Measurements from ENCODE around the gene RNF2. TPM values are rescaled to one million over a fixed set of nuclear protein-coding genes. Genes with fewer than 3 reads are reported as not detected.

The RNF2 gene
- total and polyA plus RNA-seq, 4 donors = 2.9 to 17.3 (median 4.9) TPM

- TF ChIP-seq REST (IDR thresholded peaks at IDR 0.05) (no peak), FOXA1 (IDR thresholded peaks at IDR 0.05) (no peak), TAF1 (conservative IDR thresholded peaks at IDR 0.05) (no peak)
Observed at GRCh38 chr1:185059950-185060571, 14.7 kb downstream of the RNF2 start (continued).

- H3K9ac ChIP-seq (ENCODE audit: low read depth in 1 of 2, low read length in 2 of 2) = no peak overlapping the region
- H3K27ac ChIP-seq (ENCODE audit: low read depth in 1 of 2, low read length in 2 of 2) = no peak overlapping the region
- peaks cover 0 to 1% (median 0%) of the 10 kb centered on the region in 4 donors for H3K4me1 ChIP-seq (ENCODE audit: control insufficient read depth in 4 of 4, insufficient read depth in 4 of 4, low read length in 3 of 4)
- WGBS = 83% methylated on average over 1 of the region's 1 CpG
- no peaks in the 10 kb centered on the region for H3K9me3 ChIP-seq (ENCODE audit: control insufficient read depth in 4 of 4, low read length in 3 of 4)
- no peaks in the 10 kb centered on the region for H3K27me3 ChIP-seq (ENCODE audit: control insufficient read depth in 4 of 4, insufficient read depth in 4 of 4, low read length in 3 of 4)
- no peak overlapping the region for H3K4me3 ChIP-seq (ENCODE audit: low read depth in 1 of 3, low read length in 3 of 3)
- DNase-seq (ENCODE audit: low spot score) = no peak
- TF ChIP-seq GABPA (IDR thresholded peaks at IDR 0.05 in 1 of 2, conservative IDR thresholded peaks at IDR 0.05 in 1 of 2) (no peak), ATF3 (IDR thresholded peaks at IDR 0.05) (no peak), RXRA (IDR thresholded peaks at IDR 0.05) (no peak), ZBTB33 (IDR thresholded peaks at IDR 0.05) (no peak)
- H3K36me3 ChIP-seq (ENCODE audit: control insufficient read depth in 4 of 4, insufficient read depth in 3 of 4, low read depth in 1 of 4, low read length in 3 of 4) = no peaks in the 10 kb centered on the region
Observed at GRCh38 chr1:185062710-185063370, 17.5 kb downstream of the RNF2 start.

- Histone ChIP-seq H3K9me3 (ENCODE audit: control insufficient read depth in 4 of 4, low read length in 3 of 4) (no peaks in the 10 kb centered on the region), H3K9ac (ENCODE audit: low read depth in 1 of 2, low read length in 2 of 2) (no peak overlapping the region), H3K27me3 (ENCODE audit: control insufficient read depth in 4 of 4, insufficient read depth in 4 of 4, low read length in 3 of 4) (no peaks in the 10 kb centered on the region), H3K36me3 (ENCODE audit: control insufficient read depth in 4 of 4, insufficient read depth in 3 of 4, low read depth in 1 of 4, low read length in 3 of 4) (no peaks in the 10 kb centered on the region), H3K27ac (ENCODE audit: low read depth in 1 of 2, low read length in 2 of 2) (no peak overlapping the region), H3K4me3 (ENCODE audit: low read depth in 1 of 3, low read length in 3 of 3) (no peak overlapping the region), H3K4me1 (ENCODE audit: control insufficient read depth in 4 of 4, insufficient read depth in 4 of 4, low read length in 3 of 4) (peaks cover 0 to 1% (median 0%) of the 10 kb centered on the region in 4 donors)
- TF ChIP-seq HNF4G (IDR thresholded peaks at IDR 0.05) = no peak
- no peak for TF ChIP-seq FOXA2 (IDR thresholded peaks at IDR 0.05)
- TF ChIP-seq REST (IDR thresholded peaks at IDR 0.05) = no peak
- no peak for TF ChIP-seq CTCF (IDR thresholded peaks at IDR 0.05; ENCODE audit: low read depth, low read length, missing input control)
- no peak for TF ChIP-seq SP1 (IDR thresholded peaks at IDR 0.05)
- TF ChIP-seq ZBTB33 (IDR thresholded peaks at IDR 0.05) = no peak
- TF ChIP-seq ATF3 (IDR thresholded peaks at IDR 0.05) = no peak
- no peak for TF ChIP-seq HNF4A (conservative IDR thresholded peaks at IDR 0.05)
- no peak for TF ChIP-seq MAX (IDR thresholded peaks at IDR 0.05)
- TF ChIP-seq TAF1 (conservative IDR thresholded peaks at IDR 0.05) = no peak
- no peak for TF ChIP-seq FOXA1 (IDR thresholded peaks at IDR 0.05)
- DNase-seq (ENCODE audit: low spot score) = no peak
- 97% methylated on average over 2 of the region's 2 CpGs for WGBS
Observed at GRCh38 chr1:185063719-185064118, 18.4 kb downstream of the RNF2 start.

Measured in liver (tissue), 9 donors.